Right lobe of liver (tissue), 6 donors: ENCODE measurements around the gene WNT5B. TPM values are rescaled to one million over a fixed set of nuclear protein-coding genes. Genes with fewer than 3 reads are reported as not detected.
"Not testable (repeated sequence)": the region's sequence is repeated elsewhere in the genome, so short reads cannot be mapped to it uniquely, and the experiment has no call there.

Experiments used
- ATAC-seq, 4 donors: fragments of 200-7000 bp; cut with Tn5 transposase; one replicate each; pipeline ENCODE4 v1.9.1; 2020; ENCODE audit warnings: mild to moderate bottlenecking in 4 of 4, moderate library complexity in 4 of 4
- DNase-seq, 3 donors: peaks; one replicate each; pipeline ENCODE4 v3.0.0-alpha.2; 2020
- H3K27ac ChIP-seq, 3 donors: fragments of 200-600 bp; one replicate each; pipeline ENCODE4 v1.8.0; 2022
- H3K27me3 ChIP-seq, 2 donors: fragments of 200-600 bp; one replicate each; pipeline ENCODE4 v1.8.0; 2022
- H3K36me3 ChIP-seq, 4 donors: fragments of 200-600 bp; sonication (generic) in 1 of 4; one replicate each; pipeline versions ENCODE4 v1.5.1 to v1.8.0; 2017 to 2022; ENCODE audit warnings: control low read depth in 1 of 4
- H3K4me1 ChIP-seq, 4 donors: fragments of 200-600 bp; sonication (generic) in 1 of 4; one replicate each; pipeline versions ENCODE4 v1.5.1 to v1.8.0; 2017 to 2022; ENCODE audit warnings: control low read depth in 1 of 4
- H3K4me3 ChIP-seq, 3 donors: fragments of 200-600 bp; one replicate each; pipeline ENCODE4 v1.8.0; 2022
- H3K9me3 ChIP-seq, 4 donors: fragments of 200-600 bp; sonication (generic) in 1 of 4; one replicate each; pipeline versions ENCODE4 v1.5.1 to v1.8.0; 2017 to 2022; ENCODE audit warnings: control low read depth in 1 of 4
- CTCF ChIP-seq, 4 donors: fragments of 200-600 bp in 3 of 4; fragments of 450-650 bp in 1 of 4; IDR thresholded peaks; one replicate each; pipeline versions ENCODE4 v1.5.1 to v1.8.0; 2016 to 2022; ENCODE audit warnings: antibody characterized with exemption in 4 of 4, mild to moderate bottlenecking in 2 of 4
- POLR2A ChIP-seq: fragments of 450-650 bp; IDR thresholded peaks from one replicate; pipeline ENCODE4 v1.6.1; 2017; ENCODE audit warnings: antibody characterized with exemption, mild to moderate bottlenecking
- WGBS: methylation state at CpG from one replicate; pipeline ENCODE4 v1.1.6; 2018; ENCODE audit warnings: low coverage, low lambda C conversion rate; ENCODE audit not compliant: insufficient coverage; ENCODE audit errors: missing lambda C conversion rate; 5-methylcytosine and 5-hydroxymethylcytosine counted together
- intact Hi-C, 2 donors: fragments of 100-400 bp; cut with DNase I; formaldehyde crosslinking; loops; one replicate each; pipeline versions ENCODE4 v1.11.2 to v1.14.1; 2022
- total RNA-seq, 6 experiments: library from RNA; depleted of rRNA in 2 of 6; stranded (reverse); fragments of >200 nt in 2 of 6; fragmentation: NEBNext Ultra II Directional in 3 of 6; extraction: Animal tissue kit (Norgen Biotek cat#: 25700) in 3 of 6; gene quantifications; one replicate each; pipeline versions ENCODE4 v1.1.0 to v1.2.4, GENCODE V29; 2016 to 2023
- donor health status: DM: no; HTN: yes; CAD: no.
- donor health status: DM: no; HTN: no; CAD: no.
- donor health status: DM: no; HTN: no; CAD: no.
- donor health status: DM: no; HTN: yes; CAD: no.
- donor health status: DM: no; HTN: yes; CAD: no.

Gene WNT5B
- total RNA-seq, 6 experiments from 2014 or later = 0.43 to 8.1 (median 1.5) TPM

GRCh38 chr12:1595026-1595561 lies 33.9 kb upstream of the WNT5B start:
- ATAC-seq (peak in 3 of 4 donors; percentile 3 to 8 (median 4)), DNase-seq (no peak)
- H3K27ac ChIP-seq = peak overlapping the region; percentile 82 to 95 (median 90)
- H3K4me3 ChIP-seq = peak overlapping the region; percentile 52 to 79 (median 74)
- WGBS = 13% methylated on average over 19 of the region's 19 CpGs
- TF ChIP-seq POLR2A = no peak
- TF ChIP-seq CTCF (IDR thresholded peaks at IDR 0.05) = no peak
- H3K27me3 ChIP-seq = no peaks in the 10 kb centered on the region
- no peaks in the 10 kb centered on the region for H3K36me3 ChIP-seq
- H3K4me1 ChIP-seq = peaks cover 0 to 32% (median 9%) of the 10 kb centered on the region in 4 donors
- intact Hi-C loops = no loop called here
- no peaks in the 10 kb centered on the region for H3K9me3 ChIP-seq

- DNase-seq = no peak
- 80% methylated on average over 9 of the region's 9 CpGs for WGBS
- H3K27ac ChIP-seq = peak overlapping the region; percentile 82 to 95 (median 90)
- no peaks in the 10 kb centered on the region for H3K9me3 ChIP-seq
- intact Hi-C loops = no loop called here
- H3K4me1 ChIP-seq = peaks cover 0 to 24% (median 9%) of the 10 kb centered on the region in 4 donors
- no peak for ATAC-seq
- no peaks in the 10 kb centered on the region for H3K36me3 ChIP-seq
- H3K4me3 ChIP-seq = no peak overlapping the region
- no peak for TF ChIP-seq CTCF (IDR thresholded peaks at IDR 0.05)
- TF ChIP-seq POLR2A = no peak
- H3K27me3 ChIP-seq = no peaks in the 10 kb centered on the region
Observed at GRCh38 chr12:1595690-1596347, 33.2 kb upstream of the WNT5B start.

- ATAC-seq = no peak
- Histone ChIP-seq H3K36me3 (no peaks in the 10 kb centered on the region), H3K27me3 (no peaks in the 10 kb centered on the region), H3K9me3 (no peaks in the 10 kb centered on the region), H3K27ac (no peak overlapping the region), H3K4me1 (no peaks in the 10 kb centered on the region), H3K4me3 (no peak overlapping the region)
- DNase-seq = no peak
- intact Hi-C loops = no loop called here
- TF ChIP-seq POLR2A (no peak), CTCF (IDR thresholded peaks at IDR 0.05) (no peak)
- 92% methylated on average over 3 of the region's 3 CpGs for WGBS
Observed at GRCh38 chr12:1598757-1599156, 30.3 kb upstream of the WNT5B start.

- intact Hi-C loops, H3K27me3 ChIP-seq, ATAC-seq, H3K9me3 ChIP-seq, H3K36me3 ChIP-seq, DNase-seq, H3K27ac ChIP-seq, H3K4me3 ChIP-seq: not testable (repeated sequence)
- WGBS = 92% methylated on average over 6 of the region's 9 CpGs
- peaks cover 0 to 16% (median 4%) of the 10 kb centered on the region in 4 donors for H3K4me1 ChIP-seq
Observed at GRCh38 chr12:1602706-1603105, 26.3 kb upstream of the WNT5B start.

- Histone ChIP-seq H3K4me1 (peaks cover 0 to 24% (median 4%) of the 10 kb centered on the region in 4 donors), H3K9me3 (no peaks in the 10 kb centered on the region), H3K27ac (no peak overlapping the region), H3K36me3 (no peaks in the 10 kb centered on the region), H3K4me3 (no peak overlapping the region), H3K27me3 (no peaks in the 10 kb centered on the region)
- intact Hi-C loops = no loop called here
- WGBS = 85% methylated on average over 7 of the region's 7 CpGs
- no peak for TF ChIP-seq POLR2A
- no peak for TF ChIP-seq CTCF (IDR thresholded peaks at IDR 0.05)
- ATAC-seq (no peak), DNase-seq (no peak)
Observed at GRCh38 chr12:1603269-1603993, 25.6 kb upstream of the WNT5B start.
